Stimulated activated effector memory CD8-positive, alpha-beta T cell treated with anti-CD3 and anti-CD28 coated beads, Interleukin-12 subunit alpha, Interleukin-12 subunit beta, amount 100 ng/mL, for 72 hours (primary cell): Measurements from ENCODE around the gene ZNF750.
"Not testable (repeated sequence)": the region's sequence is repeated elsewhere in the genome, so short reads cannot be mapped to it uniquely, and the experiment has no call there.

Experiments used
- ATAC-seq: fragments of 150-1000 bp; cut with Tn5 transposase; 2 replicates; pipeline ENCODE4 v1.10.0; 2021
- DNase-seq, 2 donors: peaks; one replicate each; pipeline ENCODE4 v3.0.0; 2021 to 2022; ENCODE audit warnings: low spot score in 2 of 2
- H3K27ac Mint-ChIP-seq: one replicate; pipeline ENCODE4 v1.8.0; 2022; ENCODE audit warnings: mild to moderate bottlenecking, mixed read lengths
- H3K36me3 Mint-ChIP-seq: one replicate; pipeline ENCODE4 v1.8.0; 2022; ENCODE audit warnings: mild to moderate bottlenecking, mixed read lengths
- H3K4me1 Mint-ChIP-seq: one replicate; pipeline ENCODE4 v1.8.0; 2022; ENCODE audit warnings: mixed read lengths
- H3K4me3 Mint-ChIP-seq: one replicate; pipeline ENCODE4 v1.8.0; 2022; ENCODE audit warnings: mild to moderate bottlenecking, mixed read lengths
- H3K9me3 Mint-ChIP-seq: one replicate; pipeline ENCODE4 v1.8.0; 2022; ENCODE audit warnings: mixed read lengths

Gene ZNF750

GRCh38 chr17:82791532-82791931 is 48.3 kb downstream of the ZNF750 start:
- no peaks in the 10 kb centered on the region for H3K9me3 Mint-ChIP-seq
- peaks cover under 1% of the 10 kb centered on the region for H3K36me3 Mint-ChIP-seq
- no peak for ATAC-seq

DNA sequence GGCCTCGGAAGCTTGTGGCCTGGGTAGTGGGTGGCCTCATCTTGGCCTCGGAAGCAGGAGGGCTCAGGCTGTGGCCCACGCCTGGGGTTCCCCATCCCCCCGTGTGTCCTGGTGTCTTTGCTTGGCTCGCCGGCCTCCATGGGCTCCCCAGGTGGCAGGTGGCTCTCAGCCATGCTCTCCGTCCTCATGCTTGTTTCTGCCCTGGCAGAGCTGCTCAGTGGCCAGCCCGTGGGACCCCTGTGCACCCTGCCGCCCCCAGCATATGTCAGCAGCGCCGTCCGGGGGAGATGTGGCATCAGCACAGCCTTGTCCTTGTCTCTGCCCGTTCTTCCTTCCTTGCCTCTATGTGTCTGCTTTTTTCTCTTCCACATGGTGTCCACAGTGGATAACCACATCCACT is 49.4 kb downstream of the ZNF750 start:
- DNase-seq: no peak
- no peaks in the 10 kb centered on the region for H3K9me3 Mint-ChIP-seq
- H3K4me3 Mint-ChIP-seq: no peak overlapping the region
- no peak for ATAC-seq
- H3K36me3 Mint-ChIP-seq: no peaks in the 10 kb centered on the region
- peaks cover 17% of the 10 kb centered on the region for H3K4me1 Mint-ChIP-seq
- H3K27ac Mint-ChIP-seq: no peak overlapping the region

More at GRCh38 chr17:82791532-82791931, 48.3 kb downstream of the ZNF750 start:
- Mint-ChIP-seq H3K4me1 (peaks cover 17% of the 10 kb centered on the region), H3K27ac (no peak overlapping the region), H3K4me3 (no peak overlapping the region)
- no peak for DNase-seq

- Mint-ChIP-seq H3K4me3 (no peak overlapping the region), H3K4me1 (peaks cover 17% of the 10 kb centered on the region), H3K36me3 (no peaks in the 10 kb centered on the region), H3K27ac (peak overlapping the region; percentile 64), H3K9me3 (no peaks in the 10 kb centered on the region)
- ATAC-seq (no peak), DNase-seq (no peak)
Observed at GRCh38 chr17:82789806-82790205, 50.0 kb downstream of the ZNF750 start.

- no peaks in the 10 kb centered on the region for H3K36me3 Mint-ChIP-seq
- no peak for ATAC-seq
Observed at GRCh38 chr17:82789051-82789592, 50.7 kb downstream of the ZNF750 start.

GRCh38 chr17:82788206-82789001 is 51.4 kb downstream of the ZNF750 start:
- Mint-ChIP-seq H3K4me1 (peaks cover 17% of the 10 kb centered on the region), H3K36me3 (peaks cover 6% of the 10 kb centered on the region), H3K9me3 (no peaks in the 10 kb centered on the region), H3K4me3 (no peak overlapping the region), H3K27ac (peak overlapping the region; percentile 64)
- ATAC-seq (no peak), DNase-seq (no peak)

More at GRCh38 chr17:82789051-82789592, 50.7 kb downstream of the ZNF750 start:
- no peak for DNase-seq
- Mint-ChIP-seq H3K4me1 (peaks cover 17% of the 10 kb centered on the region), H3K4me3 (no peak overlapping the region), H3K27ac (peak overlapping the region; percentile 64), H3K9me3 (no peaks in the 10 kb centered on the region)

GRCh38 chr17:82787081-82787848 is 52.6 kb downstream of the ZNF750 start:
- no peak overlapping the region for H3K4me3 Mint-ChIP-seq
- peaks cover 8% of the 10 kb centered on the region for H3K36me3 Mint-ChIP-seq
- ATAC-seq (no peak), DNase-seq (no peak)
- H3K4me1 Mint-ChIP-seq: peaks cover 26% of the 10 kb centered on the region
- peak overlapping the region; percentile 64 for H3K27ac Mint-ChIP-seq
- no peaks in the 10 kb centered on the region for H3K9me3 Mint-ChIP-seq

DNA sequence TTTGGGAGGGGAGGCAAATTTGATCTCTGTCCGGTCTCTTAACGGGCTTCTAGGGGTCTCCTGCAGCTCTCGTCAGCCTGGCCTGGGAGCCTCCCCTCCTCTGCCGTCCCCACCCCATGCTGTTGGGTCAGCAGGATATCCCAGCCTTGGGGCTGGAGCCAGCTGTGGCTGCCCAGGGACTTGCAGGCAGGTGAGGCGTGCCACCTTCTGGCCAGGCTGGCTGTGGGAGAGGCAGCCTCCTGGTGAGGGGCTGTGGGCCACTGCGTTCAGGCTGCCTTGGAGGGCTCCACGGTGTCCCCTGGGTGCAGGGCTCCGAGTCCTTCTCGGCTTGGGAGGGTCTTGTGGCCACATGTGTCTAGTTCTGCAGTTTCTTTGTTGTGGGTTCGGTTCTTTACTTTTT is 53.4 kb downstream of the ZNF750 start:
- Mint-ChIP-seq H3K4me1 (peaks cover 22% of the 10 kb centered on the region), H3K4me3 (no peak overlapping the region), H3K27ac (peak overlapping the region; percentile 64), H3K9me3 (no peaks in the 10 kb centered on the region), H3K36me3 (peaks cover 16% of the 10 kb centered on the region)
- DNase-seq: no peak
- ATAC-seq: no peak

- ATAC-seq, DNase-seq, H3K9me3 Mint-ChIP-seq, H3K27ac Mint-ChIP-seq, H3K4me3 Mint-ChIP-seq: not testable (repeated sequence)
- Mint-ChIP-seq H3K36me3 (peaks cover 16% of the 10 kb centered on the region), H3K4me1 (peaks cover 16% of the 10 kb centered on the region)
Observed at GRCh38 chr17:82785581-82785980, 54.2 kb downstream of the ZNF750 start.

DNA sequence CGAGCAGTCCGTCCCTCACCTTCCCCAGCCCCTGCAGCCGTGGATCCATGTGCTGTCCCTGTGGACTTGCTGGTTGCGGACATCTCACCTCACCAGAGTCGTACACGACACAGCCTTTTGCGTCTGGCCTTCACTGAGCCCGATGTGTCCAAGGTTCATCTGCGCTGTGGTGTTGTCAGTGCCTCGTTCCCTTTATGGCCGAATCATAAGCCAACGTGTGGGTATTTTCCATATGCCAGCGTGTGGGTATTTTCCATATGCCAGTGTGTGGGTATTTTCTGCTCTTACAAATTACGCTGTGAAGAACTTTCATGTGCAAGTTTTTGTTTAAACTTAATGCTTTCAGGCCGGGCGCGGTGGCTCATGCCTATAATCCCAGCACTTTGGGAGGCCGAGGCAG is 56.3 kb downstream of the ZNF750 start:
- Mint-ChIP-seq H3K27ac (peak overlapping the region; percentile 88), H3K9me3 (no peaks in the 10 kb centered on the region), H3K4me3 (no peak overlapping the region), H3K4me1 (peaks cover 8% of the 10 kb centered on the region), H3K36me3 (peaks cover 16% of the 10 kb centered on the region)
- ATAC-seq (no peak), DNase-seq (no peak)

DNA sequence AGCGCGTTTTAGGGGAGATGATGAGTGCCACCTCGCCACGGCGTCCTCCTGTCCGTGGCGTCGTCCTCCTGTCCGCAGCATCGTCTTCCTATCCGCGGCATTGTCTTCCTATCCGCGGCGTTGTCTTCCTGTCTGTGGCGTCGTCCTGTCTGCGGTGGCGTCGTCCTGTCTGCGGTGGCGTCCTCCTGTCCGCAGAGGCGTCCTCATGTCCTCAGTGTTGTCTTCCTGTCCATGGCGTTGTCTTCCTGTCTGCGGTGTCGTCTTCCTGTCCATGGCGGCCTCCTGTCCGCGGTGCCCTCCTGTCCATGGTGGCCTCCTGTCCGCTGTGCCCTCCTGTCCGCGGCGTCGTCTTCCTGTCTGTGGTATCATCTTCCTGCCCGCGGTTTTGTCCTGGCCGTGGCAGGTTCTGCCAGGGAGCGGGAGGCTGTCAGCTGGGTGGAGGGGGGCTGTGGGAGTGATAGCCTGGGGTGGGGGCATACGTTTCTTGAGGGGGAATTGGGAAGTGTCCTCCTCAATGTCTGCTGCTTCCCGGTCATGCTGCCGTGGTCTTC is 57.1 kb downstream of the ZNF750 start:
- H3K27ac Mint-ChIP-seq: peak overlapping the region; percentile 88
- H3K4me3 Mint-ChIP-seq: peak overlapping the region; percentile 57

DNA sequence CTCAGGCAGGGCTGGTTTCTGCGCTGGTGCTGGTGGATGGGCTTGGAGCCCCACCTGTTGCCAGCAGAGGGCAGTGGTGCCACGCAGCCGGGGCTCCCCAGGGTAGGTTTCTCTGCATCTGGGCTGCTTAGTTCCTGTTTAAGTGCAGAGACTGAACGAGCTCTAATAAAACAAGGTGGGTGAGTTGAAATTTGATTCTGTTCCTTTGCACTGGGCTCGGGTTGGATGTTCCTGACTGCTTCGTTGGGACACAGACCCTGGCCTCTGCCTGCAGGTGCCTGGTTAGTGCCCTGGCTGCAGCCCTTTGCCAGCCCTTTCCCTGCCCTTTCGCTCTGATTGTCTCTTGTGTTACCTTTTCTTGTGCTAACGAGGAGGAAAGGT is 57.9 kb downstream of the ZNF750 start:
- H3K36me3 Mint-ChIP-seq: peaks cover 16% of the 10 kb centered on the region
- peak overlapping the region; percentile 57 for H3K4me3 Mint-ChIP-seq
- peak overlapping the region; percentile 14 for H3K27ac Mint-ChIP-seq
- no peaks in the 10 kb centered on the region for H3K9me3 Mint-ChIP-seq
- ATAC-seq (peak; percentile 99), DNase-seq (peak; percentile 88 to 90)
- H3K4me1 Mint-ChIP-seq: peaks cover 15% of the 10 kb centered on the region

More for the DNA sequence above, 57.1 kb downstream of the ZNF750 start:
- Mint-ChIP-seq H3K9me3 (no peaks in the 10 kb centered on the region), H3K4me1 (peaks cover 8% of the 10 kb centered on the region), H3K36me3 (peaks cover 16% of the 10 kb centered on the region)
- no peak for DNase-seq
- ATAC-seq: no peak

- peaks cover 16% of the 10 kb centered on the region for H3K36me3 Mint-ChIP-seq
- no peaks in the 10 kb centered on the region for H3K9me3 Mint-ChIP-seq
- peak; percentile 9 for ATAC-seq
- peak overlapping the region; percentile 14 for H3K27ac Mint-ChIP-seq
- peak overlapping the region; percentile 57 for H3K4me3 Mint-ChIP-seq
- H3K4me1 Mint-ChIP-seq: peaks cover 16% of the 10 kb centered on the region
- no peak for DNase-seq
Observed at GRCh38 chr17:82780971-82781893, 58.6 kb downstream of the ZNF750 start.

DNA sequence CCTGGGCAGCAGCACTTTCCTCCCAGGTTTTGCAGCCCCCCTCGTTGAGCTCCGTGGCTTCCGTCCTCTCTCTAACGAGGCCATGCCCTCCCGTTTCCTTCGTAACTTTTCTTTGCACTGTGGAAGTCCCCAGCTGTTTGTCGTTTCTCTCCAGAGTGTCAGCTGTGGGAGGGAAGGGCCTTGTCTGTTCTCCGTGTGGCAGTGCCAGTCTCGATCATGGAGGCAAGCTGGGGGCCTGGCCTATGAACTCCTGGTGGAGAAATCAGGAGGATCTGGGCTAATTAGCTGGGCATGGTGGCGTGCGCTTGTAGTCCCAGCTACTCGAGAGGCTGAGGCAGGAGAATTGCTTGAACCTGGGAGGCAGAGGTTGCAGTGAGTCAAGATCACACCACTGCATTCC is 59.6 kb downstream of the ZNF750 start:
- DNase-seq: no peak
- Mint-ChIP-seq H3K27ac (no peak overlapping the region), H3K36me3 (peaks cover 16% of the 10 kb centered on the region), H3K9me3 (no peaks in the 10 kb centered on the region), H3K4me1 (peaks cover 21% of the 10 kb centered on the region), H3K4me3 (no peak overlapping the region)
- ATAC-seq: no peak

- Mint-ChIP-seq H3K27ac (no peak overlapping the region), H3K4me1 (peaks cover 28% of the 10 kb centered on the region)
Observed at GRCh38 chr17:82779541-82779940, 60.3 kb downstream of the ZNF750 start.

More at GRCh38 chr17:82779541-82779940, 60.3 kb downstream of the ZNF750 start:
- DNase-seq (no peak), ATAC-seq (no peak)
- Mint-ChIP-seq H3K9me3 (no peaks in the 10 kb centered on the region), H3K36me3 (peaks cover 16% of the 10 kb centered on the region), H3K4me3 (no peak overlapping the region)
